ENCODE results near the gene MOB3B. TPM values are rescaled to one million over a fixed set of nuclear protein-coding genes. Genes with fewer than 3 reads are reported as not detected.

MOB3B gene
- total RNA-seq, 2 donors from 2014 or later, result 4.3 to 6.0 TPM

DNA sequence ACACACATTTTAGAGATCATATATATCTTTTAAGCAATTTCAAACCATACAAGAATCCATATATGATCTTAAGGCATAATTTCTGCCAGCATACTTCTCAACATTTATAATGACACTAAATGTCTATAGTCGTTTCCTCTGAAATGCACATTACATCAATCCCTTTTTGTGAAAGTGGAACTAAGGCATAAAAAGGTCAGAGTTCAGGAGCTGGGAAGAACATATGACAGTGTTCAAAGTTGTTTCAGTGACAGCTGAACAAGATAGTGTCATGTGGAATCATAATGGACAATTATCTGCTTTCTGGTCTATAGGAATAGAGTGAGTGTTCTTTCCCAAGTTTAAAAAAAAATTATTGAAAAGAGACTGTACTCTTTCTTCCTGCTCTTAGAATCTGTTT lies 2.4 kb upstream of the MOB3B start:
- TF ChIP-seq CTCF (IDR thresholded peaks at IDR 0.05), result no peak
- no peak for TF ChIP-seq POLR2A (IDR thresholded peaks at IDR 0.05)
- Histone ChIP-seq H3K4me3 (no peak overlapping the region), H3K27me3 (no peaks in the 10 kb centered on the region), H3K36me3 (replicated peaks in 1 of 2; ENCODE audit: insufficient read depth in 1 of 2, low read depth in 2 of 2) (no peaks in the 10 kb centered on the region), H3K9me3 (no peaks in the 10 kb centered on the region), H3K27ac (no peak overlapping the region), H3K4me1 (peaks cover 16% of the 10 kb centered on the region)
- 72 to 86% methylated on average over 1 of the region's 1 CpG for WGBS, 2 donors
- ATAC-seq, result no peak
- DNase-seq, result no peak
- intact Hi-C loops (cut with DNase I), result no loop called here

GRCh38 chr9:27530915-27531755 lies 1.5 kb upstream of the MOB3B start:
- Histone ChIP-seq H3K4me3 (no peak overlapping the region), H3K36me3 (replicated peaks in 1 of 2; ENCODE audit: insufficient read depth in 1 of 2, low read depth in 2 of 2) (no peaks in the 10 kb centered on the region), H3K4me1 (peaks cover 16% of the 10 kb centered on the region), H3K27ac (no peak overlapping the region), H3K27me3 (no peaks in the 10 kb centered on the region), H3K9me3 (no peaks in the 10 kb centered on the region)
- intact Hi-C loops (cut with DNase I), result no loop called here
- no peak for ATAC-seq
- 65 to 68% methylated on average over 4 of the region's 4 CpGs for WGBS, 2 donors
- no peak for DNase-seq
- TF ChIP-seq POLR2A (IDR thresholded peaks at IDR 0.05) (no peak), CTCF (IDR thresholded peaks at IDR 0.05) (no peak)

- no peaks in the 10 kb centered on the region for H3K36me3 ChIP-seq (replicated peaks in 1 of 2; ENCODE audit: insufficient read depth in 1 of 2, low read depth in 2 of 2)
- peak; percentile 67 for ATAC-seq
- H3K27ac ChIP-seq, result peak overlapping the region; percentile 77 to 87 (median 85)
- H3K4me3 ChIP-seq, result peak overlapping the region; percentile 56 to 60
- intact Hi-C loops (cut with DNase I), result no loop called here
- WGBS, 2 donors, result 0% methylated on average over 18 to 25 of the region's 25 CpGs
- TF ChIP-seq POLR2A (IDR thresholded peaks at IDR 0.05) (peak in 2 of 3 donors; percentile 26 to 49), CTCF (IDR thresholded peaks at IDR 0.05) (peak in 1 of 7 experiments; percentile 24)
- H3K27me3 ChIP-seq, result no peaks in the 10 kb centered on the region
- H3K9me3 ChIP-seq, result no peaks in the 10 kb centered on the region
- DNase-seq, result peak; percentile 58 to 68 (median 64)
- H3K4me1 ChIP-seq, result peaks cover 9% of the 10 kb centered on the region
These were observed 713 bp downstream of the MOB3B start for GRCh38 chr9:27528886-27529315.

DNA sequence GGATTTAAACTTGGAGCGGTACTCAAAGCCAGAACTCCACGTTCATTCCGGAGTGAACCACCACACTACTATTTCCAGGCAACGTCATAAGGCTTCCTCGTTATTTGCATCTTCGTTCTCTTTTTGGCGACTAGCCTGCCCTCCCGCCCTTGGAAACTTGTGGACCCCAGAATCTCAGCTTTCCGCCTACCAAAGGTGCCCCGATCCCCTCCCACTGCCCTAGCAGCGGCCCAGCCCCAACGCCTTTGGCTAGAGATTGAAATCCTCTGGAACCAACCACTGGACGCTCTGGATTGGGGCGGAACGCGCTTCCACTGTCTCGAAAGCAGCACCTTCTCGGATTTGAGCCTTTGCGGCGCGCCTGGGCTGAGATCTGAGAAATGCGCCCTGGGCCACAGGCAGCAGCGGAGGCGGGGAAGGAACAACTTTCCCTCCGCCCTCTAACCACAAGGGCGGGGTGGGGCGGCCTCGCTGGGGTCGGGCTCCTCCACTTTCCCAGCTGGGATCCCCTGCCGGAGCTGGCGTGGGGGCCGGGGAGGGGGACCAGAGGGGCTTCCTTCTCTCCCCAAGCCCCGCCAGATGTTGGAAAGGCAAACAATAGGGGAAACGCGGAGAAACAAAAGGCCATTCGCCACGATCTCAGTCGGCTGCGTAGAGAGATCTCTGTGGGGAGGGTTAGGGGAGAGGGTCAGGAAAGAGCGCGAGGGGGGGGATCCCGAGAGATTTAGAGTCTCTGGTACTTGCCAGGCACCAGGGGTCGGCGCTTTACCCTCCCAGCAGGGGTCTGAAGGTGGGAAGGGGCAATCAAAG lies 1.3 kb downstream of the MOB3B start:
- Histone ChIP-seq H3K27me3 (no peaks in the 10 kb centered on the region), H3K36me3 (replicated peaks in 1 of 2; ENCODE audit: insufficient read depth in 1 of 2, low read depth in 2 of 2) (no peaks in the 10 kb centered on the region), H3K4me1 (peaks cover 9% of the 10 kb centered on the region), H3K4me3 (peak overlapping the region; percentile 56 to 60), H3K27ac (peak overlapping the region; percentile 77 to 87 (median 85)), H3K9me3 (no peaks in the 10 kb centered on the region)
- ATAC-seq (peak; percentile 77), DNase-seq (peak; percentile 79 to 86 (median 81))
- TF ChIP-seq POLR2A (IDR thresholded peaks at IDR 0.05) (peak; percentile 46 to 72 (median 70)), CTCF (IDR thresholded peaks at IDR 0.05) (peak in 2 of 7 experiments; percentile 6 to 15)
- WGBS, 2 donors, result 6 to 9% methylated on average over 32 to 44 of the region's 44 CpGs
- intact Hi-C loops (cut with DNase I), result no loop called here
